NCI-H1694 (cell line): ENCODE measurements around the gene TNRC18.
"Not testable (repeated sequence)": the region's sequence is repeated elsewhere in the genome, so short reads cannot be mapped to it uniquely, and the experiment has no call there.

Experiments
- DNase-seq: peaks from one replicate; lab custom pipeline; 2025; lab: John Stamatoyannopoulos, UW

The TNRC18 gene

GRCh38 chr7:5267829-5268228, 155.8 kb downstream of the TNRC18 start:
- not testable (repeated sequence) for DNase-seq

DNA sequence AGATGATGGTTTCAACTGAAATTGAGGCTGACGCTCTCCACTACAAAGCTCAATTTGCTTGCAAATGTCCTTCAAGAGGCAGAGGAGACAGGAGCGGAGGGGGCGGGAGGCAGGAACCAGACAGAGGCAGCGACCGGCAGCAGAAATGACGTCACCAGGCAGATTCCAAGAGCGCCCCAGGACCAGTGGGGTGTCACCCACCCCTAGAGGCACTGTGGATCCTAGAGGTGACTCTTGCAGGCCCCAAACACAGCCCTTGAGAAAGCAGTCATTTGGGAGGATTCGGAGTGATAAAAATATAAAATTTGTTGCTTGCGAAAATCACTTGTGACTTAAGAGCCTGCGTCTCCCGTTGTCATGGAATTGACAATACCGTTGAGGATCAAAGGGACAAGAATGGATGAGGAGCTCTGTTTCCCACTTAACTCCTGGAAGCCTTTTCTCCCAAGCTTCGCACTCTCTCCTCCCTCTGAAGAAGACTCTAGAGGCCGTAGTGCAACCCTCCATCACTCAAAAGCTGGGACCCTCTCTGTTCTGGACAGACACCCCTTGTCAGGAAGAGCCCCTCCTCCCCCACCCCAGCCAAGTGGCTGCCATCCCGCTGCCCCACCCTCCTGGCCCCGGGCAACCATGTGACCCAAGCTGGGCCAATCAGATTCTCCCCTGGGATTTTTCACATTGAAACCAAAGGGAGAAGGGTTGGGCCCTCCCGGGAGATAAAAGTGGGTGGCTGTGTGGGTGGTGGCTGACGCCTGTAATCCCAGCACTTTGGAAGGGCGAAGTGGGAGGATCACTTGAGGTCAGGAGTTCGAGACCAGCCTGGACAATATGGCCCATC, 157.2 kb downstream of the TNRC18 start:
- DNase-seq = no peak

GRCh38 chr7:5265320-5266190, 158.1 kb downstream of the TNRC18 start:
- DNase-seq = no peak

DNA sequence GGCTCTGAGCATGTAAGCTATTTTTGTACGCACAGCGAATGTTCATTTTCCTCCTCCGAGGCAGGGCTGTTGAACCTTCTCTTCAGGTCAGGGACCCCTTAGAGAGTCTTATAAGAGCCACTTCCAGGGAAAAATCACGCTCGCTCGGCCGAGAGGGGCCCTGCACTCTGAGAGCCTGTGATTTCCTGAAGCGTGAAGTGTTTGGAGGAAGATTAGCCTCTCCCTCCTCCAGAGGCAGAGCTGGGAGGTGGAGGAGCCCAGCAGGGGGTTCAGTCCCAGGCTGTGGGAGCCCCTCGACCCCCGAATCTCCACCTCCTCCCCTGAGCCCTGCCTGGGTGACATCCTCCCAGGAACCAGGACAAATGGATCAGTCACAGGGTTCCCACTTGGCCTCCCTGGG, 160.6 kb downstream of the TNRC18 start:
- DNase-seq = not testable (repeated sequence)

DNA sequence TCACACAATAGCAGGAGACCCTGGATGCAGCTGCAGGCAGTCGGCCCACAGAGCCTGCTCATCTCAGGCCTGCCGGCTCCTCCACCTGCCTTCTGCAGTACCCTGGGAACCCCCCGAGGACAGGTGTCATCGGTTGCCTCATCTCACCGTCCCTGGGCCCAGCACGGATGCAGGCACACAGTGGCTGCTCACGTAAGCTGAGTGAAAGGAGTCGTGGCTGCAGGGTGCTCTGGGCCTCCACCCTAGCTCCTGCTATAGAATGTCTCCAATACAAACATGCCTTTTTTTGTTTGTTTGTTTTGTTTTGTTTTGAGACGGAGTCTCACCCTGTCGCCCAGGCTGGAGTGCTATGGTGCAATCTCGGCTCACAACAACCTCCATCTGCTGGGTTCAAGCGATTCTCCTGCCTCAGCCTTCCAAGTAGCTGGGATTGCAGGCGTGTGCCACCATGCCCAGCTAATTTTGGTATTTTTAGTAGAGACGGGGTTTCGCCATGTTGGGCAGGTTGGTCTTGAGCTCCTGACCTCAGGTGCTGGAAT, 163.0 kb downstream of the TNRC18 start:
- DNase-seq = not testable (repeated sequence)
